Eye (tissue), 1 donor: Measurements from ENCODE around the gene SOAT2.

Experiments
- DNase-seq: peaks from one replicate; pipeline ENCODE4 v3.0.0-alpha.2; 2015

Gene SOAT2

GRCh38 chr12:53065470-53065869, 37.8 kb upstream of the SOAT2 start:
- DNase-seq: no peak

- peak; percentile 91 for DNase-seq
These were observed 37.0 kb upstream of the SOAT2 start for GRCh38 chr12:53065975-53066931.

GRCh38 chr12:53067074-53067992, 36.0 kb upstream of the SOAT2 start:
- no peak for DNase-seq

- no peak for DNase-seq
These were observed 35.1 kb upstream of the SOAT2 start for GRCh38 chr12:53067993-53068770.

- DNase-seq: no peak
These were observed 34.3 kb upstream of the SOAT2 start for GRCh38 chr12:53068811-53069585.

- DNase-seq: no peak
These were observed 33.5 kb upstream of the SOAT2 start for GRCh38 chr12:53069621-53070410.

- DNase-seq: peak; percentile 63
These were observed 32.3 kb upstream of the SOAT2 start for GRCh38 chr12:53070877-53071492.

GRCh38 chr12:53071591-53072551, 31.4 kb upstream of the SOAT2 start:
- DNase-seq: no peak

- DNase-seq: no peak
These were observed 29.4 kb upstream of the SOAT2 start for GRCh38 chr12:53073881-53074280.

- DNase-seq: no peak
These were observed 28.8 kb upstream of the SOAT2 start for GRCh38 chr12:53074283-53074998.

GRCh38 chr12:53074999-53075370, 28.3 kb upstream of the SOAT2 start:
- DNase-seq: no peak

- no peak for DNase-seq
These were observed 26.8 kb upstream of the SOAT2 start for GRCh38 chr12:53076461-53076860.

- no peak for DNase-seq
These were observed 26.3 kb upstream of the SOAT2 start for GRCh38 chr12:53077030-53077429.

GRCh38 chr12:53078425-53079225, 24.7 kb upstream of the SOAT2 start:
- DNase-seq: no peak

GRCh38 chr12:53079226-53080117, 23.8 kb upstream of the SOAT2 start, which contains the start of gene SPRYD3:
SPRYD3 (minus strand) TSS chr12:53079390; CDS start chr12:53079333, 57 bp downstream.
- DNase-seq: peak; percentile 99

GRCh38 chr12:53082637-53083175, 20.6 kb upstream of the SOAT2 start:
- DNase-seq: no peak
